T-helper 22 cell (primary cell): ENCODE measurements around the gene CHSY1.
A peak's percentile ranks its signal among the peaks of the same experiment; 100 is the strongest.
"Not testable (repeated sequence)": the region's sequence is repeated elsewhere in the genome, so short reads cannot be mapped to it uniquely, and the experiment has no call there.

Source experiments
- DNase-seq: peaks from one replicate; pipeline ENCODE4 v3.0.0-alpha.2; 2020; ENCODE audit warnings: low read depth

Gene CHSY1

GRCh38 chr15:101244889-101245668 is 6.8 kb downstream of the CHSY1 start:
- DNase-seq, result no peak

GRCh38 chr15:101244036-101244781 is 7.6 kb downstream of the CHSY1 start:
- no peak for DNase-seq

- no peak for DNase-seq
Observed at GRCh38 chr15:101243420-101243819, 8.4 kb downstream of the CHSY1 start.

GRCh38 chr15:101242999-101243336 is 8.9 kb downstream of the CHSY1 start:
- no peak for DNase-seq

DNA sequence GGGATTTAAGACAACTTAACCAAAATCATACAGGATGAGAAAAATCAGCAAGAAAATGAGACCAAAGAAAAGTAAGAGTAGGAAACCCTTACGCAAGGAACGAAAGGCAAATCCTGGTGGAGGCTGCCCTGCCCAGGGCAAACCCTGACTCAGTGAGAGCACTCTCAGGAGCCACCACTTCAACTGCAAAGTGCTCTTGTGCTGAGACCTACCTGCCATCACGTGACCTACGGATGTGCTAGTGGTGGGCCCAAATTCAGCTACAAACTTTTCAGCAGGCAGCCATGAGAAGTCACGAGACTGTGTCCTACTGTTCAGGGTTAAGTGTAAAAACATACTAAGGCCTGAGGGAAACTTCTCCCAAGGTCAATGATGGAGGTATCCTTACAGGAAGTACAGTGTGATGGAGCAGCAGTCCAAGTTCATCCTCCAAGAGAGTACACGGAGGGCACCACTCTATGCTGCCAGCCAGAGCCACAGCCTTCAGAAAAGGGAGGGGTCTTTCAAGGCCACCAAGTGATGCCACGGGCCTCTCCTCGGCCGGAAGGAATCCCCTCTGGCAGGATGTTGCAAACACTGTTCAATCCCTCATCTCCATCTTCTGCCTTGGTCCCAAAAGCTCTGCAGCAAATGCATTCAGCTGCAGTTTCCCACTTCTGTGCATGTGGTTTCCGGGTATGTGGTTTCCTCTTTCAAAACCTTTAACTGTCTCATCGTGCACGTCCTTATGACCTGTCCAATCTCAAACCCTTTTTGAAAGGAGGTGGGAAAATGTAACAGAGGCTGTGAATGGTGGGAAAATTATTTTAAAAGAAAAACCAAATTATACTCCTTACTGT is 9.5 kb downstream of the CHSY1 start:
- DNase-seq, result peak; percentile 64

- DNase-seq, result no peak
Observed at GRCh38 chr15:101240358-101240757, 11.5 kb downstream of the CHSY1 start.

- no peak for DNase-seq
Observed at GRCh38 chr15:101239724-101240136, 12.1 kb downstream of the CHSY1 start.

DNA sequence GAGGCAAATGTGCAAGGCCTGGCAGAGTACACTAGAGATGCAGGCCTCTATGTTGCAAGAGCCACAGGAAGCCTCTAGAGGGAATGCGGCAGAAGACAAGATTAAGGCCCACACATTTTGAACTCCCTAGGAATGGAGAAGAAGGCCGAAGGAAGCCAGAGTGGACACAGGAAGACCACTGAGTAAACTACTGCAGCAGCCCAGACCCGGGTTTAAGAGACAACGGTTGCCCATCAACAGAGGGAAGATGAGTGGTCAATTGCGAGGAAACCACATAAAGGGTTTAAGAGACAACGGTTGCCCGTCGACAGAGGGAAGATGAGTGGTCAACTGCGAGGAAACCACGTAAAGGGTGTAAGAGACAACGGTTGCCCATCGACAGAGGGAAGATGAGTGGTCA is 14.6 kb downstream of the CHSY1 start:
- DNase-seq, result no peak

DNA sequence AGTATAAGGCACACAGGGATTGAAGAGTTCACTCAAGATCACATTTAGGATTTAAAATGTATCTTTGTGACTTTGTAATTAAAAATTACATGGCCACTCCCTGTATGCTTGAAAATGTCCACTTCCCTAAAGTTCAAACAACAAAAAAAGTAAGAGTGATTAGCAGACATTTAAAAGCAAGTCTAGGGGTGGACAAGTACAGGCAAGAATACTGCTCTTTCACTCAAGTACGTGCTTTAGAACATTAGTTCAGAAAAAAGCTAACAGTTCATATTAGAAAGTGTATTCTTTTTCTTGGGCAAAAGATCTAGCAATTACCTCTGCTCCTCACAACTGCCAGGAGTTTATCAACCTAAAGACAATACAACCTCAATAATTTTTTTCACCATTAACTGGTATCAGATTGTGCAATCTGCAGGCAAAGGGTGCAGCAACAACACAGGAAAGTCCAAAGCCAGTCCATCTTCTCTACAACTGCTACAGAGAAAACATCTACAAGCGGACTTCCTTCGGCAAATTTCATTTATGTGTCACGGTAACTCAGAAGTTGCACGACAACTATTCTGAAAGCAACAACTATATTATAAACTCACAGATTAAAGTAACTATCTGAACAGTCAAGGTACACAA is 18.1 kb downstream of the CHSY1 start:
- DNase-seq, result no peak

GRCh38 chr15:101232677-101233076 is 19.2 kb downstream of the CHSY1 start:
- no peak for DNase-seq

GRCh38 chr15:101228313-101228712 is 23.5 kb downstream of the CHSY1 start:
- DNase-seq, result no peak

- DNase-seq, result no peak
Observed at GRCh38 chr15:101225658-101226057, 26.2 kb downstream of the CHSY1 start.

DNA sequence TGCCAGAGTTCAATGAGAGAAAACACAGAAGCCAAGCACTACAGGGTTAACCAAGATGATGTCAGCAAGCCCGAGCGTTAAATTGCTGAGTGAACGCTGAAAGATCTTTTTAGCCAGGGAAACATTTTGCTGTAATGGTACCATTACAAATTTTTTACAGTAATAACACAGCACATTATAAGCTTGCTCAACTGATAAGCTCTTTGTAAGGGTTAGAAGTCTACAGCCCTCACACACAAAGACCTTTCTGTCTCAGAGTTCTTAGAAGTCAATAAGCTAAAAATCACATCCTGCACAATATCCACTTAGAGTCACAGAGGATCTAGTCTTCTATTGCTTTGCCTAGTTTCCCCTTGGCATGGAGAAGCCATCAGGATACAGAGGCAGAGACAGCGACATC is 29.9 kb downstream of the CHSY1 start:
- no peak for DNase-seq

- DNase-seq, result no peak
Observed at GRCh38 chr15:101220060-101220459, 31.8 kb downstream of the CHSY1 start.

DNA sequence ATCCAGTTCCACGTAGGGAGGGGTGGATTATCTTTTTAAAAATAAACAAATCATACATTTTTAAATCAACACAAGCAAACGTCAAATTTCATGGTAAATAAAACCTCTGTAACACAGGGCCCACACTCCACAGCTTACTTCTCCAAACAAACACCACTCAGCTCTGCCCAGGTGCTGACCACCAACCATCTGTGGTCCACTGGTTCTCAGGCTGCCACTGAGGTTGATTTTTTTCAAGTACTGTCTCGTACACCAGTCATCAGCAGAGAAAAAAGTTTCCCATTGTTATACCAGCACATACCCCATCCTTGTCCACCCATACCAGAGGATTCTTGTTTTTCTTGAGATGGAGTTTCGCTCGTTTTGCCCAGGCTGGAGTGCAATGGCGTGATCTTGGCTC is 32.4 kb downstream of the CHSY1 start:
- no peak for DNase-seq

- no peak for DNase-seq
Observed at GRCh38 chr15:101217446-101217845, 34.4 kb downstream of the CHSY1 start.

DNA sequence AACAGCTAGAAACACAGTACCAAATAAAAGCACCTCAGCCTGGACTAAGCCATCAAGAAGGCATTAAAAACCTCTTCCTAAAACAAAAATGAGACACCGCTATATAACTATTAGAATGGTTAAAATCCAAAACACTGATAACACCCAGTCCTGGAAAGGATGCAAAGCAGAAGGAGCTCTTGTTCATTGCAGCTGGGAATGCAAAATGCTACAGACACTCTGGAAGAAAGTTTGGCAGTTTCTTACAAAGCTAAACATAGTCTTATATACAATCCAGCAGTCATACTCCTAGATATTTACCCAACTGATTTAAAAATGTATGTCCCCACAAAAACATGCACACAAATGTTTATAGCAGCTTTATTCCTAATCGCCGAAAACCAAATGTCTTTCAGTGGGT is 35.7 kb downstream of the CHSY1 start:
- DNase-seq, result no peak

DNA sequence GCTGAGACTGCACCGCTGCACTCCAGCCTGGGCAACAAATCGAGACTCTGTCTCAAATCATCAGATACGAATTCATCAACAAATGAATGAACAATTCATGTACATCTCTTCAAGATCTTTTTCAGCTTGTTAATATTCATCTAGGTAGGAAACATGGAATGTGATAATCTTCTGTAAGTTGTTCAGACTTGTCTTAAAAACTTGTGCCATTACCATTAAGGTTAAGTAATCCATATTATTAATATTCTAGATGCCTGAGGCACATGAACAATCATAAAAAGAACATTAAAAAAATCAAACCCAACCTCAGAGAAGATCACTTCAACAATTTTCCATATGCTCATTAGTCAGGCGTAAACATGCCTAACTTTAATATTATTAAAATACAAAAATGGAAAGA is 36.2 kb downstream of the CHSY1 start:
- no peak for DNase-seq

- not testable (repeated sequence) for DNase-seq
Observed at GRCh38 chr15:101214435-101215097, 37.3 kb downstream of the CHSY1 start.

DNA sequence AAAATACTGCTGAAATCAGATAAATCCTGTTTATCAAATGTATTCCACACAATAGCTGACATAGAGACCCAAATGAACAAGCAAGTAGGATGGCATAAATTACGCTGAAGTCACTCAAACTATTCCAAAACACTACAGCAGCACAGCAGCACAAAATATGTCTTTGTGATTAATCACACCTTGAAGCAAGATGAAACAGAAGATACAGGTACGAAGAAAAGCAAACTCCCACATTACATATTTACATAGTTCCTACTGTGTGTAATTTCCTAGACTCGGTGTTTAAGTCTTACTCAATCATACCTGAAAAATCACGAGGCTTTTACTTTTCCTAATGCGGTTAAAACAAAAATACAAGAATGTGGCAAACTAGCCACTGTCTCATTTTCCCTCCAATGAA is 38.3 kb downstream of the CHSY1 start:
- DNase-seq, result no peak

DNA sequence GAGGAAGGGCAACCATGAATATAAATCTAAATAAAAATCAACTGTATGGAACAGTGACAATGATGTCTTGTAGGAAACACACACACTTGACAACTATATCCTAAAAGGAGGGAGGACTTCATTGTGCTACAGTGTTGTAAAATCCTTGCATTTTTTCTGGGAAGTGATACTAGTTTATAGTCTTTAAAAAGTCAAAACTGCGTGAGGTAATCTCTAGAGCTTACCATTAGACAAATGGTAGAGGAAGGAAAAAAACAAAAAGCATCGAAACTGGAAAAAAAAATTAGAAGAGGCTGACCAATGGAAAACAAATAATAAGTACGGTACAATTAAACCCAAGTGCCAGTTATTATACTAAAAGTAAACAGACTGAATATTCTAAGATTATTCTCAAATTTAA is 38.7 kb downstream of the CHSY1 start:
- no peak for DNase-seq

DNA sequence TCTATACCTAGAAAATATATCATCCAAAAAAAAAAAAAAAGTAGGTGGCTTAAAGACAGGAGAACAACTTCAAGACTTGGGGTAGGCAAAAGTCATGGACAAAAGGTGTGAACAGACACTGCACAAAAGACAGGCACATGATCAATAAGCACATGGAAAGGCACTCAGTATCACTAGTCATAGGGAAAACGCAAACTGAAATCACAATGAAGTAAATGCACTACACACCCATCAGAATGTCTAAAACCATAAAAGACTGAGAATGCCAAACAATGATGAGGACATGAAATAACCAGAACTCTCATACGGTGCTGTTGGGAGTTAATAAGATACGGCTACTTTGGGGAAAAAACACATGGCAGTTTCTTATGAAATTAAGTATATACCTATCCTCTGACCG is 40.0 kb downstream of the CHSY1 start:
- DNase-seq, result no peak
